Myocyte (in vitro differentiated cells): ENCODE results near the gene CTSE. TPM values are rescaled to one million over a fixed set of nuclear protein-coding genes. Genes with fewer than 3 reads are reported as not detected.

ENCODE experiments used
- DNase-seq: peaks from one replicate; pipeline ENCODE4 v3.0.0-alpha.2; 2012; ENCODE audit warnings: low read depth
- total RNA-seq: library from RNA; depleted of rRNA; stranded (reverse); fragments of >200 nt; gene quantifications from 2 replicates; pipeline ENCODE4 v1.2.3, GENCODE V29; 2014

Gene CTSE
- total RNA-seq, 1 donor from 2014 or later = not detected

GRCh38 chr1:205994346-205994745 is 29.3 kb downstream of the CTSE start:
- no peak for DNase-seq

GRCh38 chr1:205993068-205993467 is 30.6 kb downstream of the CTSE start:
- no peak for DNase-seq

- DNase-seq = no peak
Observed at GRCh38 chr1:205992218-205992882, 31.3 kb downstream of the CTSE start.

- DNase-seq = peak; percentile 48
Observed at GRCh38 chr1:205991237-205991636, 32.5 kb downstream of the CTSE start.

- DNase-seq = no peak
Observed at GRCh38 chr1:205990226-205990625, 33.5 kb downstream of the CTSE start.

GRCh38 chr1:205989786-205990185 is 33.9 kb downstream of the CTSE start:
- no peak for DNase-seq

GRCh38 chr1:205988585-205988995 is 35.1 kb downstream of the CTSE start:
- DNase-seq = no peak

GRCh38 chr1:205986861-205987260 is 36.8 kb downstream of the CTSE start:
- DNase-seq = no peak

- peak; percentile 23 for DNase-seq
Observed at GRCh38 chr1:205986292-205986691, 37.4 kb downstream of the CTSE start.

- no peak for DNase-seq
Observed at GRCh38 chr1:205985330-205986005, 38.2 kb downstream of the CTSE start.

- peak; percentile 80 for DNase-seq
Observed at GRCh38 chr1:205983925-205984725, 39.6 kb downstream of the CTSE start.

- no peak for DNase-seq
Observed at GRCh38 chr1:205981257-205981656, 42.4 kb downstream of the CTSE start.

- peak; percentile 32 for DNase-seq
Observed at GRCh38 chr1:205980237-205980870, 43.3 kb downstream of the CTSE start.

GRCh38 chr1:205979301-205979700 is 44.4 kb downstream of the CTSE start:
- no peak for DNase-seq

- no peak for DNase-seq
Observed at GRCh38 chr1:205978676-205979075, 45.0 kb downstream of the CTSE start.

GRCh38 chr1:205977402-205978014 is 46.2 kb downstream of the CTSE start:
- DNase-seq = peak; percentile 83

- DNase-seq = peak; percentile 80
Observed at GRCh38 chr1:205976708-205977401, 46.8 kb downstream of the CTSE start.

GRCh38 chr1:205976036-205976435 is 47.7 kb downstream of the CTSE start:
- DNase-seq = no peak

GRCh38 chr1:205975387-205975998 is 48.2 kb downstream of the CTSE start:
- DNase-seq = no peak

- DNase-seq = no peak
Observed at GRCh38 chr1:205974712-205975111, 49.0 kb downstream of the CTSE start.
